PC-3 (cell line): ENCODE data around the gene CREM. TPM values are rescaled to one million over a fixed set of nuclear protein-coding genes. Genes with fewer than 3 reads are reported as not detected.

Experiments
- ATAC-seq: fragments of 200-7000 bp; cut with Tn5 transposase; 2 replicates; pipeline ENCODE4 v1.9.1; 2020; ENCODE audit warnings: mild to moderate bottlenecking, moderate library complexity
- BruUV-seq: library from RNA; stranded (reverse); fragments of 400-500 nt; replicated peaks from 2 replicates; lab custom pipeline; 2021; lab: Mats Ljungman, UMichigan
- CTCF ChIA-PET: fragments of 300-600 bp; sonication (Branson Sonifier 250); formaldehyde crosslinking; loops from one replicate; lab custom pipeline; 2022; ENCODE audit warnings: antibody characterized with exemption; lab: Charles Lee
- POLR2A ChIA-PET: fragments of 300-600 bp; sonication (Branson Sonifier 250); formaldehyde crosslinking; loops from one replicate; lab custom pipeline; 2022; ENCODE audit warnings: antibody characterized with exemption; ENCODE audit not compliant: unreplicated experiment; lab: Charles Lee
- DNase-seq: peaks from one replicate; pipeline ENCODE4 v3.0.0-alpha.2; 2015
- H2AFZ ChIP-seq: fragments of 300-600 bp; sonication (generic); 2 replicates; pipeline ENCODE4 v1.6.0; 2016; ENCODE audit warnings: antibody characterized with exemption, low read length
- H3F3A ChIP-seq: fragments of 300-600 bp; sonication (generic); one replicate; pipeline ENCODE4 v1.6.0; 2017; ENCODE audit warnings: antibody characterized with exemption, low read length, control low read depth, mild to moderate bottlenecking; ENCODE audit not compliant: unreplicated experiment
- H3K27ac ChIP-seq: fragments of 300-600 bp; sonication (generic); 2 replicates; pipeline ENCODE4 v1.5.1; 2016; ENCODE audit warnings: mild to moderate bottlenecking, low read length
- H3K27me3 ChIP-seq: fragments of 300-600 bp; sonication (generic); 2 replicates; pipeline ENCODE4 v1.6.1; 2016; ENCODE audit warnings: low read length, mixed read lengths
- H3K36me3 ChIP-seq: fragments of 300-600 bp; sonication (generic); 2 replicates; pipeline ENCODE4 v1.6.1; 2016; ENCODE audit warnings: low read depth, mixed run types, low read length, mixed read lengths
- H3K4me1 ChIP-seq: fragments of 300-600 bp; sonication (generic); 2 replicates; pipeline ENCODE4 v1.5.1; 2016; ENCODE audit warnings: low read length; ENCODE audit not compliant: insufficient read depth
- H3K4me2 ChIP-seq: fragments of 300-600 bp; sonication (generic); 2 replicates; pipeline ENCODE4 v1.6.0; 2016; ENCODE audit warnings: low read length
- H3K4me3 ChIP-seq: fragments of 300-600 bp; sonication (generic); 2 replicates; pipeline ENCODE4 v1.5.1; 2016; ENCODE audit warnings: mild to moderate bottlenecking, low read length, mixed read lengths
- H3K79me2 ChIP-seq: fragments of 300-600 bp; sonication (generic); 2 replicates; pipeline ENCODE4 v1.6.1; 2017; ENCODE audit warnings: low read length, mixed read lengths
- H3K9ac ChIP-seq: fragments of 300-600 bp; sonication (generic); 2 replicates; pipeline ENCODE4 v1.6.0; 2016; ENCODE audit warnings: mild to moderate bottlenecking, low read length
- H3K9me2 ChIP-seq: fragments of 300-600 bp; sonication (generic); replicated peaks from 2 replicates; pipeline ENCODE4 v1.6.1; 2016; ENCODE audit warnings: mixed run types, low read length, mixed read lengths
- H3K9me3 ChIP-seq: fragments of 300-600 bp; sonication (generic); 2 replicates; pipeline ENCODE4 v1.6.1; 2016; ENCODE audit warnings: low read length, mixed read lengths
- H4K20me1 ChIP-seq: fragments of 300-600 bp; sonication (generic); 2 replicates; pipeline ENCODE4 v1.6.1; 2016; ENCODE audit warnings: low read length, mixed read lengths
- EZH2 ChIP-seq: fragments of 300-600 bp; sonication (generic); IDR thresholded peaks from one replicate; pipeline ENCODE4 v1.6.1; 2017; ENCODE audit warnings: antibody characterized with exemption, mild to moderate bottlenecking, low read length; ENCODE audit not compliant: unreplicated experiment
- EZH2phosphoT487 ChIP-seq: fragments of 300-600 bp; sonication (generic); IDR thresholded peaks from 2 replicates; pipeline ENCODE4 v1.6.1; 2018; ENCODE audit warnings: mild to moderate bottlenecking, antibody characterized with exemption, low read length, borderline replicate concordance
- intact Hi-C: fragments of 100-400 bp; cut with micrococcal nuclease; formaldehyde crosslinking; loops from 2 replicates; pipeline ENCODE4 v1.9.0; 2023
- total RNA-seq: library from RNA; depleted of rRNA; stranded (reverse); fragments of >200 nt; gene quantifications from 2 replicates; pipeline ENCODE4 v1.2.3, GENCODE V29; 2014
- TF ChIP-seq, protein P1 (sequence below): fragments of 300-600 bp; sonication (generic); conservative IDR thresholded peaks from 2 replicates; pipeline ENCODE4 v1.5.1; 2017; ENCODE audit warnings: antibody characterized with exemption, low read depth, mild to moderate bottlenecking, low read length

Gene CREM
- total RNA-seq, 1 experiment from 2014 or later = 195 TPM

DNA sequence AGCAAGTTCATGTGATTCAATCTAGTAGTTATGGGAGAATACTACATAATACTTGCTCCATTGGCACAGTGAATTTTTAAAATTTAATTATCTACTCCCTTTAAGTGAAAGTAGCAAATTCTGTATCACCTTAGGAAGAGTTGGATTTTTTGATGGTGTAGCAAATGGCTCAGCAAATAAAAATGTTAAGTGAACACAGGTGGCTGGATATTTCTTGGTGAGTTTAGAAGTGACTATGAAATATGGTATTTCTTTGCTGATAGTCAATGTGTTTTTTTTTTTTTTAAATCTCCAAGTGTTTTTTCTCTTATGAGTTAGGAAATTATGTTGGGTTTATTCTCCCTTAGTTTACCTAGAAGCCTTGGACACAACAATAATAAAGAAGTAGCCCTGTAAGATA lies 67.8 kb downstream of the CREM start:
- H4K20me1 ChIP-seq = no peaks in the 10 kb centered on the region
- TF ChIP-seq EZH2 (no peak), EZH2phosphoT487 (no peak)
- TF ChIP-seq, protein P1, sequence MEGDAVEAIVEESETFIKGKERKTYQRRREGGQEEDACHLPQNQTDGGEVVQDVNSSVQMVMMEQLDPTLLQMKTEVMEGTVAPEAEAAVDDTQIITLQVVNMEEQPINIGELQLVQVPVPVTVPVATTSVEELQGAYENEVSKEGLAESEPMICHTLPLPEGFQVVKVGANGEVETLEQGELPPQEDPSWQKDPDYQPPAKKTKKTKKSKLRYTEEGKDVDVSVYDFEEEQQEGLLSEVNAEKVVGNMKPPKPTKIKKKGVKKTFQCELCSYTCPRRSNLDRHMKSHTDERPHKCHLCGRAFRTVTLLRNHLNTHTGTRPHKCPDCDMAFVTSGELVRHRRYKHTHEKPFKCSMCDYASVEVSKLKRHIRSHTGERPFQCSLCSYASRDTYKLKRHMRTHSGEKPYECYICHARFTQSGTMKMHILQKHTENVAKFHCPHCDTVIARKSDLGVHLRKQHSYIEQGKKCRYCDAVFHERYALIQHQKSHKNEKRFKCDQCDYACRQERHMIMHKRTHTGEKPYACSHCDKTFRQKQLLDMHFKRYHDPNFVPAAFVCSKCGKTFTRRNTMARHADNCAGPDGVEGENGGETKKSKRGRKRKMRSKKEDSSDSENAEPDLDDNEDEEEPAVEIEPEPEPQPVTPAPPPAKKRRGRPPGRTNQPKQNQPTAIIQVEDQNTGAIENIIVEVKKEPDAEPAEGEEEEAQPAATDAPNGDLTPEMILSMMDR = no peak
- H2AFZ ChIP-seq = no peak overlapping the region
- no peaks in the 10 kb centered on the region for H3K36me3 ChIP-seq
- intact Hi-C loops = no loop called here
- ATAC-seq (no peak), DNase-seq (no peak)
- H3F3A ChIP-seq = peaks cover 7% of the 10 kb centered on the region
- H3K4me2 ChIP-seq = no peak overlapping the region
- no peak overlapping the region for H3K9ac ChIP-seq
- no peaks in the 10 kb centered on the region for H3K27me3 ChIP-seq
- no peaks in the 10 kb centered on the region for H3K9me3 ChIP-seq
- H3K4me1 ChIP-seq = peaks cover 17% of the 10 kb centered on the region
- H3K4me3 ChIP-seq = no peak overlapping the region
- CTCF ChIA-PET = interaction anchor here (0.5 to 2.4 kb wide), 3 partner anchors 8 to 73 kb away, joined by 6 to 99 read pairs (median 43); partner anchors contain the start of gene CREM
- no TSS peak for BruUV-seq
- no peaks in the 10 kb centered on the region for H3K79me2 ChIP-seq
- H3K9me2 ChIP-seq = no peaks in the 10 kb centered on the region
- POLR2A ChIA-PET = interaction anchor here (0.6 kb wide), 1 partner anchor 229 kb away, joined by 11 read pairs; no protein-coding TSS in a partner anchor
- H3K27ac ChIP-seq = peak overlapping the region; percentile 78

DNA sequence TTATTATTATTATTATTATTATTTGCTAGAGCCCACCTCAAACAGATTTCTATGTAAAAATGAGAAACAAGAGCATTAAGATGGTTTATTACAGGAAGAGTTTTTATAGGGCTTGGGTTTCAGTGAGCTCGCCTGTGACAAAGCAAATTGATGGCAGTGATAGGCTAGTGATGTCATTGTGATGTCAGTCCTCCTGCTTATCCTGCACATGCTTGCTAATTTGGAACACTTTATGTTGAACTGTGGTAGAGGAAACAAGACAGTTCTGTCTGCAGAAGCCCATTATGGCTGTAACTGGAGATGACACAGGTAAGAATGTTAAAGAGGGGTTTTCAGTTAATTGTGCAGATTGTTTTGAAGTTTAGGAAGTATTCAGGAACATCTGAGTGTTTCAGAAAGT lies 68.3 kb downstream of the CREM start:
- TSS peak; percentile 33 for BruUV-seq

More for the DNA sequence above, 68.3 kb downstream of the CREM start:
- Histone ChIP-seq H3K79me2 (no peaks in the 10 kb centered on the region), H4K20me1 (no peaks in the 10 kb centered on the region), H3K4me1 (peaks cover 17% of the 10 kb centered on the region), H3K4me3 (peak overlapping the region; percentile 60), H3K27me3 (no peaks in the 10 kb centered on the region), H3K9ac (peak overlapping the region; percentile 58), H3K9me3 (no peaks in the 10 kb centered on the region), H3K36me3 (no peaks in the 10 kb centered on the region), H3K27ac (peak overlapping the region; percentile 78), H3K4me2 (peak overlapping the region; percentile 74), H3F3A (peaks cover 7% of the 10 kb centered on the region), H3K9me2 (no peaks in the 10 kb centered on the region), H2AFZ (peak overlapping the region; percentile 72)
- TF ChIP-seq EZH2phosphoT487 (no peak), EZH2 (no peak)
- TF ChIP-seq, protein P1 = no peak
- ChIA-PET POLR2A (interaction anchor here (0.6 to 2.0 kb wide), 4 partner anchors 68 to 1931 kb away, joined by 3 to 39 read pairs (median 7); partner anchors contain the start of gene CREM), CTCF (interaction anchor here (0.5 to 2.4 kb wide), 13 partner anchors 9 to 200 kb away, joined by 3 to 99 read pairs (median 6); partner anchors contain the start of gene CREM)
- intact Hi-C loops = loop anchor here (5.0 kb wide), 2 partner anchors 188 to 203 kb away; no protein-coding TSS in a partner anchor
- peak; percentile 37 for DNase-seq
- no peak for ATAC-seq
